ENCODE results near the gene UXS1.

UXS1 gene

GRCh38 chr2:106097038-106098000 is 96.8 kb downstream of the UXS1 start:
- TF ChIP-seq CTCF (conservative IDR thresholded peaks at IDR 0.05): no peak
- no peak for TF ChIP-seq ZFX (IDR thresholded peaks at IDR 0.05)
- no peak overlapping the region for H3K27ac ChIP-seq

GRCh38 chr2:106096299-106097037 is 97.6 kb downstream of the UXS1 start:
- no peak for TF ChIP-seq CTCF (conservative IDR thresholded peaks at IDR 0.05)
- no peak for TF ChIP-seq ZFX (IDR thresholded peaks at IDR 0.05)
- no peak overlapping the region for H3K27ac ChIP-seq

- no peak overlapping the region for H3K27ac ChIP-seq
- TF ChIP-seq ZFX (IDR thresholded peaks at IDR 0.05) (no peak), CTCF (conservative IDR thresholded peaks at IDR 0.05) (no peak)
Observed at GRCh38 chr2:106095478-106096298, 98.4 kb downstream of the UXS1 start.

- TF ChIP-seq CTCF (conservative IDR thresholded peaks at IDR 0.05) (no peak), ZFX (IDR thresholded peaks at IDR 0.05) (no peak)
- no peak overlapping the region for H3K27ac ChIP-seq
Observed at GRCh38 chr2:106094131-106094841, 99.8 kb downstream of the UXS1 start.

- no peak for TF ChIP-seq CTCF (conservative IDR thresholded peaks at IDR 0.05)
- TF ChIP-seq ZFX (IDR thresholded peaks at IDR 0.05): no peak
- no peak overlapping the region for H3K27ac ChIP-seq
Observed at GRCh38 chr2:106090916-106091618, 103.0 kb downstream of the UXS1 start.

GRCh38 chr2:106089611-106090010 is 104.5 kb downstream of the UXS1 start:
- no peak overlapping the region for H3K27ac ChIP-seq
- TF ChIP-seq CTCF (conservative IDR thresholded peaks at IDR 0.05) (no peak), ZFX (IDR thresholded peaks at IDR 0.05) (no peak)

Measured in C4-2B (cell line).